Measurements from ENCODE around the gene INSRR. TPM values are rescaled to one million over a fixed set of nuclear protein-coding genes. Genes with fewer than 3 reads are reported as not detected.

The INSRR gene
- total RNA-seq, 1 donor from 2014 or later, result not detected

- no peak for TF ChIP-seq CTCF (IDR thresholded peaks at IDR 0.05; ENCODE audit: unreplicated experiment)
- H3K27ac Mint-ChIP-seq, result no peak overlapping the region
- no peaks in the 10 kb centered on the region for H3K9me3 Mint-ChIP-seq (ENCODE audit: low read depth)
- peaks cover 4% of the 10 kb centered on the region for H3K4me1 Mint-ChIP-seq (ENCODE audit: low read depth)
- H3K4me3 Mint-ChIP-seq (ENCODE audit: low read depth), result no peak overlapping the region
- peaks cover 40% of the 10 kb centered on the region for H3K27me3 Mint-ChIP-seq
- no peaks in the 10 kb centered on the region for H3K36me3 Mint-ChIP-seq (ENCODE audit: insufficient read depth)
- DNase-seq (ENCODE audit: low spot score, unreplicated experiment), result no peak
Measured at GRCh38 chr1:156809281-156809680, 49.6 kb downstream of the INSRR start.

GRCh38 chr1:156808186-156809030 lies 50.5 kb downstream of the INSRR start:
- no peak overlapping the region for H3K4me3 Mint-ChIP-seq (ENCODE audit: low read depth)
- H3K27ac Mint-ChIP-seq, result no peak overlapping the region
- peaks cover 5% of the 10 kb centered on the region for H3K4me1 Mint-ChIP-seq (ENCODE audit: low read depth)
- DNase-seq (ENCODE audit: low spot score, unreplicated experiment), result no peak
- no peaks in the 10 kb centered on the region for H3K9me3 Mint-ChIP-seq (ENCODE audit: low read depth)
- H3K27me3 Mint-ChIP-seq, result peaks cover 33% of the 10 kb centered on the region
- no peaks in the 10 kb centered on the region for H3K36me3 Mint-ChIP-seq (ENCODE audit: insufficient read depth)
- no peak for TF ChIP-seq CTCF (IDR thresholded peaks at IDR 0.05; ENCODE audit: unreplicated experiment)

GRCh38 chr1:156807627-156808026 lies 51.3 kb downstream of the INSRR start:
- H3K9me3 Mint-ChIP-seq (ENCODE audit: low read depth), result no peaks in the 10 kb centered on the region
- DNase-seq (ENCODE audit: low spot score, unreplicated experiment), result no peak
- H3K4me3 Mint-ChIP-seq (ENCODE audit: low read depth), result no peak overlapping the region
- TF ChIP-seq CTCF (IDR thresholded peaks at IDR 0.05; ENCODE audit: unreplicated experiment), result no peak
- peaks cover 5% of the 10 kb centered on the region for H3K4me1 Mint-ChIP-seq (ENCODE audit: low read depth)
- H3K27ac Mint-ChIP-seq, result peak overlapping the region; percentile 82
- H3K36me3 Mint-ChIP-seq (ENCODE audit: insufficient read depth), result no peaks in the 10 kb centered on the region
- H3K27me3 Mint-ChIP-seq, result peaks cover 25% of the 10 kb centered on the region

- Mint-ChIP-seq H3K36me3 (ENCODE audit: insufficient read depth) (no peaks in the 10 kb centered on the region), H3K9me3 (ENCODE audit: low read depth) (no peaks in the 10 kb centered on the region), H3K27me3 (peaks cover 17% of the 10 kb centered on the region), H3K4me1 (ENCODE audit: low read depth) (peaks cover 5% of the 10 kb centered on the region), H3K4me3 (ENCODE audit: low read depth) (no peak overlapping the region), H3K27ac (no peak overlapping the region)
- DNase-seq (ENCODE audit: low spot score, unreplicated experiment), result no peak
- no peak for TF ChIP-seq CTCF (IDR thresholded peaks at IDR 0.05; ENCODE audit: unreplicated experiment)
Measured at GRCh38 chr1:156806512-156807440, 52.1 kb downstream of the INSRR start.

GRCh38 chr1:156805766-156806511 lies 53.0 kb downstream of the INSRR start:
- Mint-ChIP-seq H3K4me3 (ENCODE audit: low read depth) (no peak overlapping the region), H3K4me1 (ENCODE audit: low read depth) (peaks cover 5% of the 10 kb centered on the region), H3K36me3 (ENCODE audit: insufficient read depth) (peaks cover 3% of the 10 kb centered on the region), H3K9me3 (ENCODE audit: low read depth) (no peaks in the 10 kb centered on the region), H3K27ac (no peak overlapping the region), H3K27me3 (peaks cover 8% of the 10 kb centered on the region)
- DNase-seq (ENCODE audit: low spot score, unreplicated experiment), result no peak
- no peak for TF ChIP-seq CTCF (IDR thresholded peaks at IDR 0.05; ENCODE audit: unreplicated experiment)
